GM23338 (cell line): Measurements from ENCODE around the gene PPM1N.

Source experiments
- CTCF ChIP-seq, 2 experiments: fragments of 200-600 bp in 1 of 2; sonication (generic) in 1 of 2; conservative IDR thresholded peaks; 2 replicates each; pipeline versions ENCODE4 v1.5.1 to v1.6.1; 2016 to 2017; ENCODE audit warnings: antibody characterized with exemption in 2 of 2, low read depth in 2 of 2, mild to moderate bottlenecking in 2 of 2, moderate library complexity in 1 of 2
- EZH2phosphoT487 ChIP-seq: fragments of 200-600 bp; sonication (generic); IDR thresholded peaks from one replicate; pipeline ENCODE4 v1.8.1; 2018; ENCODE audit warnings: antibody characterized with exemption; ENCODE audit not compliant: unreplicated experiment
- POLR2AphosphoS5 ChIP-seq: IDR thresholded peaks from 2 replicates; pipeline ENCODE4 v1.6.1; 2016; ENCODE audit warnings: antibody characterized with exemption, low read depth

- TF ChIP-seq POLR2AphosphoS5 (no peak; the same call in 1 of the 2 replicates), CTCF (conservative IDR thresholded peaks at IDR 0.05; ENCODE audit: low read depth in 2 of 2) (peak; percentile 35 to 42; a peak in 3 of 4 replicates), EZH2phosphoT487 (no peak)
Observed at GRCh38 chr19:45467456-45468158, 30.6 kb upstream of the PPM1N start, which contains the start of gene FOSB.
